Naive thymus-derived CD8-positive, alpha-beta T cell (primary cell): ENCODE results near the gene ADI1. TPM values are rescaled to one million over a fixed set of nuclear protein-coding genes. Genes with fewer than 3 reads are reported as not detected.

Experiments
- ATAC-seq, 2 donors: fragments of 150-1000 bp; cut with Tn5 transposase in 1 of 2; sonication (Bioruptor Pico), chemical (Tn5 transposase) in 1 of 2; 1 replicate in 1 of 2; 2 replicates in 1 of 2; pipeline ENCODE4 v1.10.0; 2021; ENCODE audit warnings: mild to moderate bottlenecking in 2 of 2, moderate library complexity in 2 of 2
- POLR2A ChIA-PET: fragments of 350-600 bp; sonication (Branson Sonifier 250); formaldehyde crosslinking; loops from one replicate; lab custom pipeline; 2021; ENCODE audit warnings: antibody characterized with exemption; lab: Charles Lee
- DNase-seq, 10 donors: peaks; one replicate each; pipeline versions ENCODE4 v3.0.0 to v3.0.0-alpha.2; 2020 to 2022
- H3K27ac Mint-ChIP-seq, 10 donors: one replicate each; pipeline ENCODE4 v1.8.0; 2020 to 2022; ENCODE audit warnings: mild to moderate bottlenecking in 10 of 10, mixed read lengths in 10 of 10, moderate library complexity in 4 of 10, inconsistent platforms in 1 of 10
- H3K27me3 Mint-ChIP-seq, 5 donors: one replicate each; pipeline ENCODE4 v1.8.0; 2021 to 2022; ENCODE audit warnings: mixed read lengths in 5 of 5
- H3K36me3 Mint-ChIP-seq, 3 donors: one replicate each; pipeline ENCODE4 v1.8.0; 2020 to 2022; ENCODE audit warnings: mixed read lengths in 3 of 3, mild to moderate bottlenecking in 2 of 3, inconsistent platforms in 1 of 3
- H3K4me1 Mint-ChIP-seq, 4 donors: one replicate each; pipeline ENCODE4 v1.8.0; 2021 to 2022; ENCODE audit warnings: mixed read lengths in 4 of 4
- H3K4me3 Mint-ChIP-seq, 10 donors: one replicate each; pipeline ENCODE4 v1.8.0; 2020 to 2022; ENCODE audit warnings: mild to moderate bottlenecking in 10 of 10, mixed read lengths in 10 of 10, moderate library complexity in 6 of 10, inconsistent platforms in 1 of 10
- H3K9me3 Mint-ChIP-seq, 9 donors: one replicate each; pipeline ENCODE4 v1.8.0; 2020 to 2022; ENCODE audit warnings: mixed read lengths in 9 of 9, mild to moderate bottlenecking in 3 of 9, inconsistent platforms in 1 of 9, moderate library complexity in 1 of 9
- polyA plus RNA-seq, 3 donors: library from polyadenylated mRNA; unstranded; fragments of 300-500 nt; fragmentation: Illumina TruSeq; gene quantifications; one replicate each; pipeline ENCODE4 v1.2.3, GENCODE V29; 2021
- total RNA-seq, 8 experiments: library from RNA in 2 of 8; stranded (reverse) in 2 of 8; gene quantifications; one replicate each; pipeline ENCODE4 v1.2.3 and lab custom pipeline; 2021 to 2026

The ADI1 gene
- total and polyA plus RNA-seq, 5 experiments from 2014 or later, result 22.0 to 33.2 (median 28.5) TPM

DNA sequence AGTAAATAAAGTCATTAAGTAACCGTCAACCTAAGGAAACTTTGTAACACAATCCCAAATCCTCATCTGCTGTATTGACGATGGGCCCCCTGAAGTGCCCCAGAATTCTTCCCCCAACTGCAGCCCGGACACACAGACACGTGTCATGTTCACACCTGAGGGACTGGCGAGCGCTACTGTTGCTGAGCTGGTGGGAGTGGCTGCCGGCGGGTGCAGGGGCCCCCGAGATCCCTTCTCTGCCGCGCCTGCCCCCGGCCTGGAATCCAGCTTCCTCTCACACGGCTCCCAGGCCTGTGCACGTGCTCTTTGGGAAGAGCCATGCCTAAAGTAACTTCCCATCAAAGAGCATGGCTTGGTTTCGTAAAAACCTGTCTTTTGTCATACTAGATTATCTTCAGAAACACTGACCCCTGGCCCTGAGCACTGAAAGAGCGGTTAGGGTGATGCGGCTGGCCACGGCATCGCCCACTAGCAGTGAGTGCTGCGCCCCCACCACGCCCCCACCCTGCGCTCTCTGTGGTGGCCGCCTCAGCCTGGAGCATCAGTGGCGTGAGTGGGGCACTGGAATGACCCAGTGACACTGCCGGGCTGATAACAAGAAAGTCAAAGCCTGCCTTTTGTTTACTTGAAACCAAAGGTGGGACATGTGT is 56.0 kb downstream of the ADI1 start:
- peaks cover 4 to 15% (median 7%) of the 10 kb centered on the region in 4 donors for H3K4me1 Mint-ChIP-seq
- DNase-seq (peak in 1 of 10 donors; percentile 45), ATAC-seq (no peak)
- H3K36me3 Mint-ChIP-seq, result peaks cover 0 to 63% (median 13%) of the 10 kb centered on the region in 3 donors
- POLR2A ChIA-PET, result interaction anchor here (0.7 kb wide), 1 partner anchor 189 kb away, joined by 3 read pairs; no protein-coding TSS in a partner anchor
- no peak overlapping the region for H3K4me3 Mint-ChIP-seq
- no peaks in the 10 kb centered on the region for H3K27me3 Mint-ChIP-seq
- H3K27ac Mint-ChIP-seq, result no peak overlapping the region
- no peaks in the 10 kb centered on the region for H3K9me3 Mint-ChIP-seq

GRCh38 chr2:3462493-3463104 is 56.7 kb downstream of the ADI1 start:
- Mint-ChIP-seq H3K27ac (no peak overlapping the region), H3K4me3 (no peak overlapping the region), H3K4me1 (peaks cover 2 to 15% (median 7%) of the 10 kb centered on the region in 4 donors), H3K9me3 (no peaks in the 10 kb centered on the region), H3K27me3 (no peaks in the 10 kb centered on the region), H3K36me3 (peaks cover 0 to 59% (median 6%) of the 10 kb centered on the region in 3 donors)
- DNase-seq, result peak in 1 of 10 donors; percentile 11
- ATAC-seq, result no peak
- POLR2A ChIA-PET, result interaction anchor here (0.7 kb wide), 1 partner anchor 189 kb away, joined by 3 read pairs; no protein-coding TSS in a partner anchor

DNA sequence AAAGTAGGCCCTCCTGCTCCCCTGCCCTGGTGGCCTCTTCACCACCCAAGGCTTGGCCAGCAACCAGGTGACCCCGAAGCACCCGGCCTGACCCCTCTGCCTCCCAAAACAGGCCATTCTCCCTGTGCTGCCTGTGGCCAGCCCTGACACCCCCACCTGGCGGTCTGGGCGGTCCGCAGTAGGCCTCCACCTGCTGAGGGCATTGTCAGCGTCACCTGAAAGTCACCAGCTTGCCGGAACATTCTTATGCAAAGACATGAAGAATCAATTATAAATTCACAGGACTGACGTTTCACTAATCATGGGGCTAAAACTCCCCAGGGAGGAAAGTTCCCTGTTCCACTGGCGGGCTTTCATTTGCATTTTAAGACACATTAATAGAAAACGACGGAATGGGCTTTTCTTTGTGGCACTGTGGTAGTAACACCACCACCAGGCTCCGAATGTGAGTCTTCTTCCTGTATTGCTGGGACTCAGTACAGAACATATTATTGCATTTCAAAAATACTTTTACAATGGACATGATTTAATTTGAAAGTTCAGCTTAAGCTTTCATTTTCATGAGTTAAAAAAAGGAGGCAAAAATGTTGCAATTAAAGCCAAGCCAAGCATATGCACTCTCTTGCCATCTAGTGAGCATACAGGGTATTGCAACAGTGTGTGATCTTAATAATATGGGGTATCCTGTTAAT is 57.4 kb downstream of the ADI1 start:
- POLR2A ChIA-PET, result no interaction called here
- ATAC-seq (peak; percentile 56 to 68), DNase-seq (peak in 5 of 10 donors; percentile 27 to 62 (median 54))
- Mint-ChIP-seq H3K27me3 (no peaks in the 10 kb centered on the region), H3K27ac (peak overlapping the region in 8 of 10 donors; percentile 10 to 87 (median 62)), H3K9me3 (no peaks in the 10 kb centered on the region), H3K4me1 (peaks cover 2 to 15% (median 7%) of the 10 kb centered on the region in 4 donors), H3K4me3 (peak overlapping the region in 3 of 10 donors; percentile 18 to 49 (median 42)), H3K36me3 (peaks cover 0 to 57% (median 8%) of the 10 kb centered on the region in 3 donors)

- ATAC-seq, result no peak
- Mint-ChIP-seq H3K27me3 (no peaks in the 10 kb centered on the region), H3K4me1 (peaks cover 2 to 15% (median 7%) of the 10 kb centered on the region in 4 donors), H3K27ac (peak overlapping the region in 2 of 10 donors; percentile 57), H3K9me3 (no peaks in the 10 kb centered on the region), H3K4me3 (no peak overlapping the region), H3K36me3 (peaks cover 0 to 56% (median 12%) of the 10 kb centered on the region in 3 donors)
- DNase-seq, result peak in 1 of 10 donors; percentile 47
- POLR2A ChIA-PET, result interaction anchor here (0.6 kb wide), 1 partner anchor 111 kb away, joined by 3 read pairs; no protein-coding TSS in a partner anchor
Measured at GRCh38 chr2:3460831-3461800, 58.2 kb downstream of the ADI1 start.

DNA sequence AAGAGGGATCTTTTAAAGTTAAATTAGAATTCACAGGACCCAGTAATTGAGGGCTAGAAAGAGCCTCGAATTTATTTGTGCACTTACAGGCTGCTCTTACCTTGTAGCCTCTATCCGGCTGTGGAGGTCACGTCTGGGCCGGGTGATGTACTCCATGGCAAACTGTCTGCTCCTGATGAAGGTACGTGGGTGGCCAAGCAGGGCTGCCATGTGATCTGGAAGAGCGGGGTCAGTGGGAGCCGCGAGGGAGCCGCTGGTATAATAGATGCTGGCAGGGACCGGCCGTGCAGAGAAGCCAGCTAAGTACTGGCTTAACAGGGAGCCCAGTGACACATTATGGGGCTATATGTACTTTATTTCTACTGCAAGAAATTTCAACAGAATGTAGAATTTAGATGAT is 59.2 kb downstream of the ADI1 start:
- peaks cover 0 to 58% (median 12%) of the 10 kb centered on the region in 3 donors for H3K36me3 Mint-ChIP-seq
- peaks cover 3 to 15% (median 7%) of the 10 kb centered on the region in 4 donors for H3K4me1 Mint-ChIP-seq
- POLR2A ChIA-PET, result interaction anchor here (0.6 kb wide), 1 partner anchor 110 kb away, joined by 3 read pairs; no protein-coding TSS in a partner anchor
- DNase-seq (peak in 1 of 10 donors; percentile 45), ATAC-seq (no peak)
- no peaks in the 10 kb centered on the region for H3K9me3 Mint-ChIP-seq
- peak overlapping the region in 4 of 10 donors; percentile 17 to 50 (median 38) for H3K27ac Mint-ChIP-seq
- H3K27me3 Mint-ChIP-seq, result no peaks in the 10 kb centered on the region
- H3K4me3 Mint-ChIP-seq, result no peak overlapping the region

DNA sequence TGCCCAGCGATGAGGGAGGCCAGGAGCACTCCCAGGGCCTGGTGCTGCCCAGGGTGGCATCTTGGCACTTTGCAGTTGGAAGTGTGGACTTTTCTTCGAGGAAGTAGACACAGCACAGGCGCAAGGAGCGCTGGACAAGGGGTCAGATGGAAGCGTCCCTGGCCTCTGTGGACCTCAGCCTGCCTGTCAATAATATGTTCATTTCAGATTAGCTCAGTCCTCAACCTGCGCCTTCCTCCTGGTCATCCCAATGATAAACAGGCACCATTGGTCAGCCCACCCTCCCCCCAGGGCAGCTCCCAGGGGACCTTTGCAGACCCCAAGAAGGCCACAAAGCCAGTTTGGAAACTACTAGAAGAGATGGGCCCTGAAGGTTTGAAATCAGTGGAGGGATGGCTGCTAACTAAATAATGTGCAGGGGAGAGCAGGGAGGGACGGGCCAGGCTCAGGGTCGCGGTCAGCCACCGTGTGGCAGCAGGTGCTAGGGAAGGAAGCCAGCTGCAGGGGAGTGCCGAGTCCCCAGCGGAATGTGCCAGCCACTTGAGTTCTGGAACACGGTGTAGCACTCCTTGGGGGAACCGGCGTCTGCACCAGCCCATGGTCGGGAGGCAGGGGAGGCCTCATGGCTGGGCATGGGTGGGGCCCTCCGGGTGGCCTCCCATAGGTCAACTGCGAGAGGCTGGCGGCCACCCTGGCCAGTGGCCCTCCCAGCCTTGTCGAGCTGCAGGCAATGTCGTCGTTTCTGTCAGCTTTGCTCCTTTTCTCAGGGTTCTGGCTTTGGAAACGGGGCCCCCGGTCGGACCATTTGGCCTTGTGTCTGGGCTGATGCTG is 59.9 kb downstream of the ADI1 start:
- peaks cover 0 to 52% (median 12%) of the 10 kb centered on the region in 3 donors for H3K36me3 Mint-ChIP-seq
- ATAC-seq, result no peak
- POLR2A ChIA-PET, result no interaction called here
- peak in 1 of 10 donors; percentile 36 for DNase-seq
- no peak overlapping the region for H3K4me3 Mint-ChIP-seq
- peak overlapping the region in 4 of 10 donors; percentile 31 to 69 (median 56) for H3K27ac Mint-ChIP-seq
- peaks cover 3 to 15% (median 7%) of the 10 kb centered on the region in 4 donors for H3K4me1 Mint-ChIP-seq
- no peaks in the 10 kb centered on the region for H3K9me3 Mint-ChIP-seq
- no peaks in the 10 kb centered on the region for H3K27me3 Mint-ChIP-seq

DNA sequence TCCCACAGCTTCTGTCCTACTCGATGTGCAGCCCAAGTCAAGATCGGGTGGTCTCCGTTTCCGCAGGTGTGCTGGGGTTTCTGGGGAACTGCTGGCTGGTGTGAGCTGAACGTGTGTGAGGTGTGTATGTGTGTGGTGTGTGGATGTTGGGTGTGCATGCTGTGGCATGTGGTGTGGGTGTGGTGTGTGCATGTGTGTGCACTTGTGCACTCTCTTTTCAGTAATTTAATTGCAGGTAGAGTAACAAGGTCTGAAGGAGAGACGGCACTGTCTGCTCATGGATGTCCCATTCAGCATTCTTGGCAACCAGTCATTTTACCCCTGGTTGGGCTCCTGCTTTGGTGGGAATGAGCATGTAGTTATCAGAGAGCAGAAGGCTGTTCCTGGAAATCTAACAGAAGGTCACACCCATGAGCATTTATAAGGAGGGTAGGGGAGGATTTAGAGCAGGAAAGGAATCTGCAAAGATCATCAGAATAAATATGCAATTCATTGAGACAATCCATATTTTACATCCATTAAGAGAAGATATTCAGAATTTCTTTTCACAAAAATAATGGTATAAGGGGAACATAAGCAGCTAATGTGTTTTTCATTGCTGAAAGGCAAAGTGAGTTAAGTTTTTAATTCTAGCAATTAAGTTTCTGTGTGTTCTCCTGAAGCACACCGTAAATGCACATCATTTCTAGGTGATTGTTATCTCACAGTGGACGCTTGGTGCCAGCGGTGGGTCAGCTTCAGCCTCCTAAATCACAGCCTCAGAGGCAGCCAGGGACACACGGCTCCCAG is 60.7 kb downstream of the ADI1 start:
- ATAC-seq (no peak), DNase-seq (peak in 1 of 10 donors; percentile 4)
- H3K27ac Mint-ChIP-seq, result peak overlapping the region in 2 of 10 donors; percentile 31 to 77
- H3K36me3 Mint-ChIP-seq, result peaks cover 0 to 50% (median 12%) of the 10 kb centered on the region in 3 donors
- no peaks in the 10 kb centered on the region for H3K27me3 Mint-ChIP-seq
- no peaks in the 10 kb centered on the region for H3K9me3 Mint-ChIP-seq
- peaks cover 3 to 15% (median 7%) of the 10 kb centered on the region in 4 donors for H3K4me1 Mint-ChIP-seq
- H3K4me3 Mint-ChIP-seq, result no peak overlapping the region
- POLR2A ChIA-PET, result no interaction called here

GRCh38 chr2:3457524-3458395 is 61.6 kb downstream of the ADI1 start:
- Mint-ChIP-seq H3K9me3 (no peaks in the 10 kb centered on the region), H3K27me3 (no peaks in the 10 kb centered on the region), H3K36me3 (peaks cover 0 to 48% (median 14%) of the 10 kb centered on the region in 3 donors), H3K4me1 (peaks cover 3 to 18% (median 7%) of the 10 kb centered on the region in 4 donors), H3K4me3 (no peak overlapping the region), H3K27ac (peak overlapping the region in 2 of 10 donors; percentile 66 to 77)
- no peak for ATAC-seq
- DNase-seq, result no peak
- POLR2A ChIA-PET, result no interaction called here

DNA sequence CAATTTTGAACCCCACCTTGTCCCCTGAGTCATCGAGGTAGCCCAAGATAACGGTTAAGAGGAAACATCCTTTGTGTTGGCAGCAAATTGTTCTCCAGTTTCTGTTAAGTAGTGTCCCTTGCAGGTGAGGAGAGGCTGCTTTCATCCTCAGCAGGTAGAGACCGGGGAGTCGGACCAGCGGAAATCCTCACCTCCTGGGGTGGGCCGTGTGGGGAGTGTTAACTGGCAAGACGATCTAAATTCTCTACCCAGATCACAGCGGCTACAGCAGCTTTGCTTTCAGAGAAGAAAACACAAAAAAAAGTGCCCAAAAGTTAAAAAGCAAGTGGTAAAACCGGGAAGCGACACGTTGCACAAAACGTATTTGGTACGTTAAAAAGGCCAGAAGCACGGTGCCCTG is 63.2 kb downstream of the ADI1 start:
- no peak overlapping the region for H3K27ac Mint-ChIP-seq
- no peak for DNase-seq
- no peak overlapping the region for H3K4me3 Mint-ChIP-seq
- no peaks in the 10 kb centered on the region for H3K27me3 Mint-ChIP-seq
- no peaks in the 10 kb centered on the region for H3K9me3 Mint-ChIP-seq
- ATAC-seq, result no peak
- peaks cover 0 to 59% (median 16%) of the 10 kb centered on the region in 3 donors for H3K36me3 Mint-ChIP-seq
- H3K4me1 Mint-ChIP-seq, result peaks cover 0 to 10% (median under 1%) of the 10 kb centered on the region in 4 donors
- POLR2A ChIA-PET, result no interaction called here

DNA sequence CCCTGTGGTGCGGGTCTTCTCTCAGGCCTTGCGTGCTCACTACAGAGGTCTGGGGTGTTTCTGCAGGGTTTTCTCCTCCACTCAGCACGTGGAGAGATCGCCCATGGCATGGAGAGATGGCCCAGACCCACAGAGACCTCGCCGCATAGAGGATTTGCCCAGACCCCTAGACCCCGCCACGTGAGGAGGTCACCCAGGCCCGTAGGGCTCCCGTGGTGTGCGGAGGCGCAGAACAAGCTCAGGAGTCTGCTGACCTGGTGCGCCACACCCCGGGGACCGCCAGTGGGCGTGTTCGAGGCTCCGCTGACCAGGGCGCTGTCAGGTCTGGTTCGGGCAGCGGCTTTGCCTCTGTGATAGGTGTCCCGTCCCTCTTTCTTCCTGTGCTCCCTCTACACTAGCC is 64.5 kb downstream of the ADI1 start:
- Mint-ChIP-seq H3K4me1 (peaks cover 0 to 5% (median under 1%) of the 10 kb centered on the region in 4 donors), H3K36me3 (peaks cover 0 to 62% (median 19%) of the 10 kb centered on the region in 3 donors), H3K4me3 (no peak overlapping the region), H3K9me3 (no peaks in the 10 kb centered on the region), H3K27ac (peak overlapping the region in 3 of 10 donors; percentile 24 to 78 (median 57)), H3K27me3 (no peaks in the 10 kb centered on the region)
- DNase-seq (no peak), ATAC-seq (no peak)
- POLR2A ChIA-PET, result no interaction called here
